Lung (tissue), 12 donors: ENCODE results near the gene SCD. TPM values are rescaled to one million over a fixed set of nuclear protein-coding genes. Genes with fewer than 3 reads are reported as not detected.
A peak's percentile ranks its signal among the peaks of the same experiment; 100 is the strongest.

Experiments used
- ATAC-seq: fragments of 200-7000 bp; cut with Tn5 transposase; one replicate; pipeline ENCODE4 v1.9.1; 2020; ENCODE audit warnings: moderate number of reproducible peaks; ENCODE audit not compliant: insufficient read depth, low FRiP score
- DNase-seq, 3 donors: peaks; one replicate each; pipeline ENCODE4 v3.0.0-alpha.2; 2013 to 2017
- H3K27ac ChIP-seq, 2 donors: one replicate each; pipeline ENCODE4 v1.5.1; 2013; ENCODE audit warnings: mild to moderate bottlenecking in 2 of 2, moderate library complexity in 2 of 2, control low read depth in 1 of 2, inconsistent platforms in 1 of 2, low read depth in 1 of 2, low read length in 1 of 2
- H3K27me3 ChIP-seq, 3 donors: one replicate each; pipeline ENCODE4 v1.5.1; 2013; ENCODE audit warnings: low read length in 2 of 3; ENCODE audit not compliant: control insufficient read depth in 3 of 3, insufficient read depth in 3 of 3
- H3K36me3 ChIP-seq, 4 donors: one replicate each; pipeline ENCODE4 v1.5.1; 2013; ENCODE audit warnings: low read length in 4 of 4, mild to moderate bottlenecking in 1 of 4, moderate library complexity in 1 of 4; ENCODE audit not compliant: control insufficient read depth in 4 of 4, insufficient read depth in 4 of 4
- H3K4me1 ChIP-seq, 5 donors: one replicate each; pipeline ENCODE4 v1.5.1; 2013; ENCODE audit warnings: low read length in 5 of 5, mild to moderate bottlenecking in 2 of 5, moderate library complexity in 1 of 5; ENCODE audit not compliant: control insufficient read depth in 5 of 5, insufficient read depth in 5 of 5
- H3K4me3 ChIP-seq: one replicate; pipeline ENCODE4 v1.5.1; 2013; ENCODE audit warnings: mild to moderate bottlenecking, control low read depth, moderate library complexity
- H3K9ac ChIP-seq, 2 donors: one replicate each; pipeline ENCODE4 v1.5.1; 2013; ENCODE audit warnings: low read length in 2 of 2, control low read depth in 1 of 2; ENCODE audit not compliant: insufficient read depth in 1 of 2
- H3K9me3 ChIP-seq, 4 donors: one replicate each; pipeline ENCODE4 v1.5.1; 2013; ENCODE audit warnings: low read length in 3 of 4, mild to moderate bottlenecking in 1 of 4, moderate library complexity in 1 of 4; ENCODE audit not compliant: control insufficient read depth in 4 of 4, insufficient read depth in 3 of 4
- CTCF ChIP-seq: IDR thresholded peaks from 2 replicates; pipeline ENCODE4 v1.5.1; 2012; ENCODE audit warnings: mild to moderate bottlenecking; ENCODE audit errors: control extremely low read depth, extremely low read depth
- WGBS, 2 donors: extraction: QIAGEN DNeasy Blood & Tissue Kit; methylation state at CpG; one replicate each; pipeline ENCODE4 v1.1.7; 2013; 5-methylcytosine and 5-hydroxymethylcytosine counted together
- polyA plus RNA-seq, 2 donors: library from polyadenylated mRNA; stranded (reverse); fragments of 200-250 nt; gene quantifications; one replicate each; pipeline ENCODE4 v1.2.1, GENCODE V29; 2013
- total RNA-seq, 2 donors: library from RNA; depleted of rRNA in 1 of 2; stranded (reverse); fragments of >200 nt in 1 of 2; gene quantifications; one replicate each; pipeline ENCODE4 v1.2.1, GENCODE V29; 2014 to 2021
- donor health status: control.
- donor health status: control.
- donor health status: Bipolar disorder and iron deficiency.
- donor health status: healthy.
- donor health status: DM: yes; HTN: yes; CAD: no.

SCD gene
- total and polyA plus RNA-seq, 4 donors, result 136 to 383 (median 239) TPM

GRCh38 chr10:100333661-100334440 is 13.2 kb upstream of the SCD start:
- no peak overlapping the region for H3K4me3 ChIP-seq
- TF ChIP-seq CTCF, result no peak
- H3K4me1 ChIP-seq, result no peaks in the 10 kb centered on the region
- 84 to 93% methylated on average over 2 of the region's 2 CpGs for WGBS, 2 donors
- H3K27me3 ChIP-seq, result peaks cover 0 to 28% (median 19%) of the 10 kb centered on the region in 3 donors
- H3K36me3 ChIP-seq, result no peaks in the 10 kb centered on the region
- no peaks in the 10 kb centered on the region for H3K9me3 ChIP-seq
- H3K9ac ChIP-seq, result no peak overlapping the region
- H3K27ac ChIP-seq, result no peak overlapping the region
- DNase-seq (no peak), ATAC-seq (no peak)

GRCh38 chr10:100334762-100335161 is 12.3 kb upstream of the SCD start:
- peak; percentile 31 for ATAC-seq
- no peaks in the 10 kb centered on the region for H3K9me3 ChIP-seq
- DNase-seq, result no peak
- WGBS, 2 donors, result 69 to 77% methylated on average over 9 of the region's 9 CpGs
- peaks cover 0 to 22% (median 11%) of the 10 kb centered on the region in 3 donors for H3K27me3 ChIP-seq
- H3K36me3 ChIP-seq, result no peaks in the 10 kb centered on the region
- no peak overlapping the region for H3K4me3 ChIP-seq
- peaks cover 0 to 3% (median 0%) of the 10 kb centered on the region in 5 donors for H3K4me1 ChIP-seq
- no peak overlapping the region for H3K9ac ChIP-seq
- H3K27ac ChIP-seq, result no peak overlapping the region
- TF ChIP-seq CTCF, result no peak

GRCh38 chr10:100338434-100339036 is 8.5 kb upstream of the SCD start:
- no peak overlapping the region for H3K27ac ChIP-seq
- 57 to 80% methylated on average over 4 of the region's 4 CpGs for WGBS, 2 donors
- H3K4me3 ChIP-seq, result no peak overlapping the region
- H3K36me3 ChIP-seq, result no peaks in the 10 kb centered on the region
- H3K27me3 ChIP-seq, result peaks cover 0 to 4% (median 2%) of the 10 kb centered on the region in 3 donors
- no peak overlapping the region for H3K9ac ChIP-seq
- ATAC-seq (peak; percentile 83), DNase-seq (peak; percentile 67 to 73 (median 71))
- peaks cover 0 to 3% (median 0%) of the 10 kb centered on the region in 5 donors for H3K4me1 ChIP-seq
- peak; percentile 81 for TF ChIP-seq CTCF
- H3K9me3 ChIP-seq, result no peaks in the 10 kb centered on the region
